NCI-H446 treated with DMSO at 0.1 percent for 48 hours (cell line): ENCODE data around the gene USP9Y.

Experiments used
- DNase-seq: peaks from one replicate; lab custom pipeline; 2025; lab: John Stamatoyannopoulos, UW

Gene USP9Y

GRCh38 chrY:12765976-12766375, 64.9 kb downstream of the USP9Y start:
- no peak for DNase-seq

GRCh38 chrY:12784521-12784920, 83.5 kb downstream of the USP9Y start:
- no peak for DNase-seq

GRCh38 chrY:12793999-12794398, 93.0 kb downstream of the USP9Y start:
- DNase-seq, result no peak

- no peak for DNase-seq
These were observed 107.0 kb downstream of the USP9Y start for GRCh38 chrY:12808046-12808445.

- DNase-seq, result no peak
These were observed 108.0 kb downstream of the USP9Y start for GRCh38 chrY:12809034-12809433.

- no peak for DNase-seq
These were observed 122.4 kb downstream of the USP9Y start for GRCh38 chrY:12823408-12823807.

GRCh38 chrY:12826791-12827190, 125.8 kb downstream of the USP9Y start:
- DNase-seq, result no peak

- no peak for DNase-seq
These were observed 132.3 kb downstream of the USP9Y start for GRCh38 chrY:12833284-12833683.

- DNase-seq, result no peak
These were observed 136.5 kb downstream of the USP9Y start for GRCh38 chrY:12837550-12837949.

- no peak for DNase-seq
These were observed 140.3 kb downstream of the USP9Y start for GRCh38 chrY:12841368-12841767.

GRCh38 chrY:12846793-12847192, 145.8 kb downstream of the USP9Y start:
- DNase-seq, result no peak

GRCh38 chrY:12855791-12856275, 154.8 kb downstream of the USP9Y start:
- DNase-seq, result no peak

GRCh38 chrY:12867960-12868359, 166.9 kb downstream of the USP9Y start:
- DNase-seq, result no peak

GRCh38 chrY:12896973-12897372, 195.9 kb downstream of the USP9Y start:
- DNase-seq, result no peak

- DNase-seq, result no peak
These were observed 197.6 kb downstream of the USP9Y start for GRCh38 chrY:12898604-12899003.

GRCh38 chrY:12904618-12905516, 203.8 kb downstream of the USP9Y start, which contains the start of gene DDX3Y:
Gene DDX3Y (plus strand): TSS chrY:12904868. CDS start chrY:12904937, 69 bp downstream.
- peak; percentile 70 for DNase-seq

GRCh38 chrY:12905517-12905872, 204.5 kb downstream of the USP9Y start:
- DNase-seq, result peak; percentile 2

- no peak for DNase-seq
These were observed 204.9 kb downstream of the USP9Y start for GRCh38 chrY:12905895-12906294.
